Measurements from ENCODE around the gene CLPTM1L.
A peak's percentile ranks its signal among the peaks of the same experiment; 100 is the strongest.
"Not testable (repeated sequence)": the region's sequence is repeated elsewhere in the genome, so short reads cannot be mapped to it uniquely, and the experiment has no call there.

Gene CLPTM1L

GRCh38 chr5:1346627-1347440 is 1.9 kb upstream of the CLPTM1L start:
- DNase-seq (ENCODE audit: low read depth): no peak
- no peak overlapping the region for H3K4me3 ChIP-seq (ENCODE audit: control insufficient read depth, low read depth, low read length)
- TF ChIP-seq CTCF (conservative IDR thresholded peaks at IDR 0.05; ENCODE audit: control insufficient read depth, insufficient read depth, low read depth, low read length): no peak

GRCh38 chr5:1345876-1346626 is 1.2 kb upstream of the CLPTM1L start:
- peak overlapping the region; percentile 87 for H3K4me3 ChIP-seq (ENCODE audit: control insufficient read depth, low read depth, low read length)
- TF ChIP-seq CTCF (conservative IDR thresholded peaks at IDR 0.05; ENCODE audit: control insufficient read depth, insufficient read depth, low read depth, low read length): no peak
- DNase-seq (ENCODE audit: low read depth): no peak

GRCh38 chr5:1343931-1344901 is 683 bp downstream of the CLPTM1L start:
- TF ChIP-seq CTCF (conservative IDR thresholded peaks at IDR 0.05; ENCODE audit: control insufficient read depth, insufficient read depth, low read depth, low read length): no peak
- peak overlapping the region; percentile 57 for H3K4me3 ChIP-seq (ENCODE audit: control insufficient read depth, low read depth, low read length)
- DNase-seq (ENCODE audit: low read depth): peak; percentile 13

GRCh38 chr5:1343315-1343751 is 1.6 kb downstream of the CLPTM1L start:
- DNase-seq (ENCODE audit: low read depth): no peak
- H3K4me3 ChIP-seq (ENCODE audit: control insufficient read depth, low read depth, low read length): no peak overlapping the region
- TF ChIP-seq CTCF (conservative IDR thresholded peaks at IDR 0.05; ENCODE audit: control insufficient read depth, insufficient read depth, low read depth, low read length): no peak

- not testable (repeated sequence) for DNase-seq (ENCODE audit: low read depth); H3K4me3 ChIP-seq (ENCODE audit: control insufficient read depth, low read depth, low read length)
These were observed 2.2 kb downstream of the CLPTM1L start for GRCh38 chr5:1342711-1343110.

- DNase-seq (ENCODE audit: low read depth): no peak
- TF ChIP-seq CTCF (conservative IDR thresholded peaks at IDR 0.05; ENCODE audit: control insufficient read depth, insufficient read depth, low read depth, low read length): no peak
- H3K4me3 ChIP-seq (ENCODE audit: control insufficient read depth, low read depth, low read length): no peak overlapping the region
These were observed 2.6 kb downstream of the CLPTM1L start for GRCh38 chr5:1342268-1342667.
